HG02588 (cell line): Measurements from ENCODE around the gene CCT6A.
"Not testable (repeated sequence)": the region's sequence is repeated elsewhere in the genome, so short reads cannot be mapped to it uniquely, and the experiment has no call there.

ENCODE experiments used
- ATAC-seq: cut with Tn5 transposase; IDR thresholded peaks from one replicate; pipeline ENCODE4 v1.9.1; 2021; ENCODE audit warnings: mild to moderate bottlenecking, moderate library complexity; ENCODE audit not compliant: unreplicated experiment

CCT6A gene

GRCh38 chr7:56098187-56099008, 46.8 kb downstream of the CCT6A start:
- not testable (repeated sequence) for ATAC-seq

- ATAC-seq: no peak
Measured at GRCh38 chr7:56099653-56100052, 48.1 kb downstream of the CCT6A start.

- not testable (repeated sequence) for ATAC-seq
Measured at GRCh38 chr7:56104138-56104537, 52.6 kb downstream of the CCT6A start.

- no peak for ATAC-seq
Measured at GRCh38 chr7:56105508-56105907, 53.9 kb downstream of the CCT6A start.

- peak; percentile 100 for ATAC-seq
Measured at GRCh38 chr7:56106108-56107073, 54.8 kb downstream of the CCT6A start, which contains the start of gene CHCHD2. TSS of gene CHCHD2 (minus strand) at chr7:56106476. CDS start at chr7:56106413, 63 bp downstream.

GRCh38 chr7:56107954-56108258, 56.3 kb downstream of the CCT6A start:
- no peak for ATAC-seq

- no peak for ATAC-seq
Measured at GRCh38 chr7:56110611-56111010, 59.0 kb downstream of the CCT6A start.

GRCh38 chr7:56112244-56112643, 60.7 kb downstream of the CCT6A start:
- ATAC-seq: not testable (repeated sequence)
